ENCODE data around the gene C7orf33. TPM values are rescaled to one million over a fixed set of nuclear protein-coding genes. Genes with fewer than 3 reads are reported as not detected.

Gene C7orf33
- total RNA-seq, 1 donor from 2014 or later = not detected

GRCh38 chr7:148622887-148623585 is 32.5 kb downstream of the C7orf33 start:
- H3K9ac ChIP-seq (ENCODE audit: low read depth in 1 of 3, low read length in 3 of 3) = peak overlapping the region in 1 of 3 donors; percentile 40
- peaks cover 9 to 13% (median 11%) of the 10 kb centered on the region in 3 donors for H3K4me1 ChIP-seq (ENCODE audit: control insufficient read depth in 3 of 3, insufficient read depth in 3 of 3, low read length in 3 of 3)
- H3K4me3 ChIP-seq (ENCODE audit: low read length in 3 of 3) = no peak overlapping the region
- no peaks in the 10 kb centered on the region for H3K9me3 ChIP-seq (ENCODE audit: control insufficient read depth in 3 of 3, low read length in 3 of 3)
- no peaks in the 10 kb centered on the region for H3K27me3 ChIP-seq (ENCODE audit: control insufficient read depth in 3 of 3, insufficient read depth in 3 of 3, low read length in 3 of 3)
- no peaks in the 10 kb centered on the region for H3K36me3 ChIP-seq (ENCODE audit: control insufficient read depth in 3 of 3, insufficient read depth in 3 of 3, low read length in 3 of 3)
- H3K27ac ChIP-seq (ENCODE audit: low read depth, low read length) = no peak overlapping the region

DNA sequence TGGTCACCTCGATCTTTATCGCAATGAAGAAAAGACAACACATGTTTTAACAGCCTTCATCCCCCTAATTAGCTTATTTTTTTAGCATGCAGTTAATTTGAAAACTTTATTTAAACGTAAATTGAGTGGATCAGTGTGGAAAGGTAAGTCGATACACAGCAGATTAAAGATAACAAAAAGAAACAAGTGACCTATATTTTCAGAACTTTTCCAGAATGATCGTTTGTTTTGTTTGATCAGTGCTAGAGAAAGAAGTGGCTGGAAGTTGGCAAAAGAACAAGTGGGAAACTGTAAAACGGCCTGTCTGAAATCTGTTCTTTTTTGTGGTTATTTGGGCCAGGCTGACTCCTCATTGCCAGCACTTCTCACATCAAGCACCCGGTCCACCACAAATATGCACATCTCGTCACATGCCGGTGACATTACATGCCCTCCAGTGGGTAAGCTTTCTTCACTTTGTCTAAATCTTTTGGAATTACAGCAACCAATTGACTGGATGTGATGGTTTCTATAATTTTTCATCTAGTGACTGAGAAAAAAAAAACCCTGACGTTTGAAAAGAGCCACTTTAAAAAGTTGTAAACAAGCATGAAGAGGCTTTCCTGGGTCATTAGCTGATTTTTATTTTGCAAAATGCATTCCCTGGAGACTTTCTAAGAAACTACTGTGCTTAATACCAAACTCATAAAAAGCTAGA is 33.2 kb downstream of the C7orf33 start:
- Histone ChIP-seq H3K9ac (ENCODE audit: low read depth in 1 of 3, low read length in 3 of 3) (peak overlapping the region; percentile 43 to 73 (median 57)), H3K4me1 (ENCODE audit: control insufficient read depth in 3 of 3, insufficient read depth in 3 of 3, low read length in 3 of 3) (peaks cover 9 to 13% (median 11%) of the 10 kb centered on the region in 3 donors), H3K27me3 (ENCODE audit: control insufficient read depth in 3 of 3, insufficient read depth in 3 of 3, low read length in 3 of 3) (no peaks in the 10 kb centered on the region), H3K27ac (ENCODE audit: low read depth, low read length) (no peak overlapping the region), H3K9me3 (ENCODE audit: control insufficient read depth in 3 of 3, low read length in 3 of 3) (no peaks in the 10 kb centered on the region), H3K4me3 (ENCODE audit: low read length in 3 of 3) (peak overlapping the region in 2 of 3 donors; percentile 30 to 49), H3K36me3 (ENCODE audit: control insufficient read depth in 3 of 3, insufficient read depth in 3 of 3, low read length in 3 of 3) (no peaks in the 10 kb centered on the region)

DNA sequence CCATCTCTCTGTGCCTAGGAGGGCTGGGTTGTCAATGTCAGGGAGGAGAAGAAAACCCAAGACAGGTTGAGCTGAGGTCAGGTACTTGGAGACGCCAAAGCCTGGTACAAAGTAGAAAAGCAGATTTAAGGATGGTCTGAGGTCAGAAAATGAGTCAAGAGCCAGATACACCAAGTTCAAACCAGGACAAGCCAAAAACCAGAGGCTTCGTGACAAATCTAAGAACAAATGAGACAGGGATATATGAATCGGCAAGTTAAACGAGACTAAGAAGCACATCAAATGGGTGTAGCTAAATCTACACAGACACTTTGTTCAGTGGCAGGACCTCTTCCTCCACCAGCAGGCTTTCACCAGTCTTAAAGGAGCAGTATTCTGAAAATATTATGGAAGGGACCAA is 34.2 kb downstream of the C7orf33 start:
- peak overlapping the region; percentile 57 for H3K27ac ChIP-seq (ENCODE audit: low read depth, low read length)
- peaks cover 9 to 13% (median 11%) of the 10 kb centered on the region in 3 donors for H3K4me1 ChIP-seq (ENCODE audit: control insufficient read depth in 3 of 3, insufficient read depth in 3 of 3, low read length in 3 of 3)
- H3K9me3 ChIP-seq (ENCODE audit: control insufficient read depth in 3 of 3, low read length in 3 of 3) = no peaks in the 10 kb centered on the region
- no peaks in the 10 kb centered on the region for H3K36me3 ChIP-seq (ENCODE audit: control insufficient read depth in 3 of 3, insufficient read depth in 3 of 3, low read length in 3 of 3)
- peak overlapping the region; percentile 30 to 73 (median 39) for H3K9ac ChIP-seq (ENCODE audit: low read depth in 1 of 3, low read length in 3 of 3)
- no peaks in the 10 kb centered on the region for H3K27me3 ChIP-seq (ENCODE audit: control insufficient read depth in 3 of 3, insufficient read depth in 3 of 3, low read length in 3 of 3)
- H3K4me3 ChIP-seq (ENCODE audit: low read length in 3 of 3) = peak overlapping the region; percentile 49 to 72 (median 67)

DNA sequence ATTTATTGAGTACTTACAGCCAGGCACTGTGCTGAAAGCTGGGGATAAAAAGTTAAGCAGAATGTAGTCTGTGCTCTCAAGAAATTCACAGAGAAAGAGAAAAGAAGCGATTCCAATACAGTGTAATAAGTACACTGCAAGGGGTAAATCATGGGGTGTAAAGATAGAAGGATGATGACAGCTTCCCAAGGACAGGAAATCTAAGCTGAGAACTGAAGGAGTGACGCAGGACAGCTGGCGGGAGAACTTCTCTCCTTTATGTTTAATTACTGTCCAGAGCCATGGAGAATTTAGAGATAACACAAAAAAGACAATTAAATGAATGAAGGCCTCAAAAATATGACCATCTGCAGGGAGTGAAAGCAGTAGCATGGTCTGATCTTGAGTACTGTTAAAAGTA is 34.8 kb downstream of the C7orf33 start:
- peak overlapping the region in 2 of 3 donors; percentile 67 to 72 for H3K4me3 ChIP-seq (ENCODE audit: low read length in 3 of 3)
- H3K27ac ChIP-seq (ENCODE audit: low read depth, low read length) = peak overlapping the region; percentile 57
- H3K4me1 ChIP-seq (ENCODE audit: control insufficient read depth in 3 of 3, insufficient read depth in 3 of 3, low read length in 3 of 3) = peaks cover 9 to 13% (median 11%) of the 10 kb centered on the region in 3 donors
- H3K36me3 ChIP-seq (ENCODE audit: control insufficient read depth in 3 of 3, insufficient read depth in 3 of 3, low read length in 3 of 3) = no peaks in the 10 kb centered on the region
- H3K27me3 ChIP-seq (ENCODE audit: control insufficient read depth in 3 of 3, insufficient read depth in 3 of 3, low read length in 3 of 3) = no peaks in the 10 kb centered on the region
- no peaks in the 10 kb centered on the region for H3K9me3 ChIP-seq (ENCODE audit: control insufficient read depth in 3 of 3, low read length in 3 of 3)
- H3K9ac ChIP-seq (ENCODE audit: low read depth in 1 of 3, low read length in 3 of 3) = peak overlapping the region in 1 of 3 donors; percentile 73

DNA sequence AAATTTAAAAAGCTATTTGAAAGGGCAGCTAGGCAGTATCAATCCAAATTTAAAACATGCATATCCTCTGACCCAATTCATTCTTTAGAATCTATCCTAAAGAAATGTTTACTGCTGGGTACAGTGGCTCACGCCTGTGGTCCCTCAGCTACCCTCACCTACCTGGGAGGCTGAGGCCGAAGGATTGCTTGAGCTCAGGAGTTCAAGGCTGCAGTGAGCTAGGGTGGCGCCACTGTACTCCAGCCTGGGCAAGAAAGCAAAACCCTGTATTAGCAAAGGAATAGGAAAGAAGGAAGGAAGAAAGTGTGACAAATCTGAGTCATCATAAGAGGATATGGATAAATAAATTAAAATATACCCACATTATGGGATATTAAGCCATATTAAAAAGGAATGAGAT is 36.3 kb downstream of the C7orf33 start:
- Histone ChIP-seq H3K27me3 (ENCODE audit: control insufficient read depth in 3 of 3, insufficient read depth in 3 of 3, low read length in 3 of 3) (no peaks in the 10 kb centered on the region), H3K4me1 (ENCODE audit: control insufficient read depth in 3 of 3, insufficient read depth in 3 of 3, low read length in 3 of 3) (peaks cover 4 to 11% (median 8%) of the 10 kb centered on the region in 3 donors), H3K4me3 (ENCODE audit: low read length in 3 of 3) (no peak overlapping the region), H3K27ac (ENCODE audit: low read depth, low read length) (no peak overlapping the region), H3K36me3 (ENCODE audit: control insufficient read depth in 3 of 3, insufficient read depth in 3 of 3, low read length in 3 of 3) (no peaks in the 10 kb centered on the region), H3K9me3 (ENCODE audit: control insufficient read depth in 3 of 3, low read length in 3 of 3) (no peaks in the 10 kb centered on the region), H3K9ac (ENCODE audit: low read depth in 1 of 3, low read length in 3 of 3) (no peak overlapping the region)

GRCh38 chr7:148628011-148628410 is 37.4 kb downstream of the C7orf33 start:
- no peaks in the 10 kb centered on the region for H3K27me3 ChIP-seq (ENCODE audit: control insufficient read depth in 3 of 3, insufficient read depth in 3 of 3, low read length in 3 of 3)

DNA sequence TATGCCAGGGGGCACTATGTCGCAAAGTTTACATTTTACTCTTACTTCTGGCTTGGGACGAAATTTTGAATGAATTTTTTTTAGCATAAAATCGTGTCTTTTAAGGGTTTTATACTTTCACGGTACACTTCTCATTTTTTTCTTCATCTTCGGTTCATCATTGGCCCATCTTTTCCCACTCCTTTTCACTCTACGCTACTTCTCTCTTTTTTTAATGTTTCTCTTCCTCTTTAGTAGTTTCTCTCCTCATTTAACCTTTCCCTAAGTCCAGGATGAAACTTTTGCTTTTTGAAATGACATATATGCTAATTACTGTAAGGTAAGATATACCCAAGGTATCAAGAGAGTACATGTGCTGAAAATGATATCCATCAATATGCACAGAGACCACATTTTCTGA is 39.5 kb downstream of the C7orf33 start:
- no peak overlapping the region for H3K4me3 ChIP-seq (ENCODE audit: low read length in 3 of 3)
- peaks cover 0 to 2% (median 0%) of the 10 kb centered on the region in 3 donors for H3K4me1 ChIP-seq (ENCODE audit: control insufficient read depth in 3 of 3, insufficient read depth in 3 of 3, low read length in 3 of 3)
- no peaks in the 10 kb centered on the region for H3K36me3 ChIP-seq (ENCODE audit: control insufficient read depth in 3 of 3, insufficient read depth in 3 of 3, low read length in 3 of 3)
- H3K27ac ChIP-seq (ENCODE audit: low read depth, low read length) = no peak overlapping the region
- no peak overlapping the region for H3K9ac ChIP-seq (ENCODE audit: low read depth in 1 of 3, low read length in 3 of 3)
- no peaks in the 10 kb centered on the region for H3K27me3 ChIP-seq (ENCODE audit: control insufficient read depth in 3 of 3, insufficient read depth in 3 of 3, low read length in 3 of 3)
- no peaks in the 10 kb centered on the region for H3K9me3 ChIP-seq (ENCODE audit: control insufficient read depth in 3 of 3, low read length in 3 of 3)

More at GRCh38 chr7:148628011-148628410, 37.4 kb downstream of the C7orf33 start:
- Histone ChIP-seq H3K4me1 (ENCODE audit: control insufficient read depth in 3 of 3, insufficient read depth in 3 of 3, low read length in 3 of 3) (peaks cover 4 to 11% (median 8%) of the 10 kb centered on the region in 3 donors), H3K9me3 (ENCODE audit: control insufficient read depth in 3 of 3, low read length in 3 of 3) (no peaks in the 10 kb centered on the region), H3K4me3 (ENCODE audit: low read length in 3 of 3) (no peak overlapping the region), H3K36me3 (ENCODE audit: control insufficient read depth in 3 of 3, insufficient read depth in 3 of 3, low read length in 3 of 3) (no peaks in the 10 kb centered on the region), H3K27ac (ENCODE audit: low read depth, low read length) (no peak overlapping the region), H3K9ac (ENCODE audit: low read depth in 1 of 3, low read length in 3 of 3) (no peak overlapping the region)

GRCh38 chr7:148633761-148634160 is 43.2 kb downstream of the C7orf33 start:
- H3K4me1 ChIP-seq (ENCODE audit: control insufficient read depth in 3 of 3, insufficient read depth in 3 of 3, low read length in 3 of 3) = no peaks in the 10 kb centered on the region
- H3K27ac ChIP-seq (ENCODE audit: low read depth, low read length) = no peak overlapping the region
- H3K27me3 ChIP-seq (ENCODE audit: control insufficient read depth in 3 of 3, insufficient read depth in 3 of 3, low read length in 3 of 3) = no peaks in the 10 kb centered on the region
- H3K9ac ChIP-seq (ENCODE audit: low read depth in 1 of 3, low read length in 3 of 3) = no peak overlapping the region
- no peak overlapping the region for H3K4me3 ChIP-seq (ENCODE audit: low read length in 3 of 3)
- no peaks in the 10 kb centered on the region for H3K36me3 ChIP-seq (ENCODE audit: control insufficient read depth in 3 of 3, insufficient read depth in 3 of 3, low read length in 3 of 3)
- H3K9me3 ChIP-seq (ENCODE audit: control insufficient read depth in 3 of 3, low read length in 3 of 3) = no peaks in the 10 kb centered on the region

DNA sequence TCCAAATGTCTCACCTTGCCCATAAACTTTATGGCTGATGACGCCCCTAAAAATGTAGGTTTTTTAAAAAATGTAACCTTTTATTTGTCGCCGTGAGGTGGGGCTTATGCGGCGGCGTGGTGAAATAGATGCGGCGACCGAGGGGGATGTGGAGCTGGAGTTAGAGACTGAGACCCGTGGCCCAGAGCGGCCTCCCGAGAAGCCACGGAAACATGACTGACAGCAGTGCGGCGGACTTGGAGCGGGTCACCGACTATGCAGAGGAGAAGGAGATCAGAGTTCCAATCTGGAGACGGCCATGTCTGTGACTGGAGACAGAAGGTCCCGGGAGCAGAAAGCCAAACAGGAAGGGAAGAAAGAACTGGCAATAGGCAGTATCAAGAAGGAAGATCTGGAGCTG is 46.5 kb downstream of the C7orf33 start:
- Histone ChIP-seq H3K9ac (ENCODE audit: low read depth in 1 of 3, low read length in 3 of 3) (no peak overlapping the region), H3K9me3 (ENCODE audit: control insufficient read depth in 3 of 3, low read length in 3 of 3) (no peaks in the 10 kb centered on the region), H3K4me1 (ENCODE audit: control insufficient read depth in 3 of 3, insufficient read depth in 3 of 3, low read length in 3 of 3) (no peaks in the 10 kb centered on the region), H3K27me3 (ENCODE audit: control insufficient read depth in 3 of 3, insufficient read depth in 3 of 3, low read length in 3 of 3) (no peaks in the 10 kb centered on the region), H3K36me3 (ENCODE audit: control insufficient read depth in 3 of 3, insufficient read depth in 3 of 3, low read length in 3 of 3) (no peaks in the 10 kb centered on the region), H3K27ac (ENCODE audit: low read depth, low read length) (no peak overlapping the region), H3K4me3 (ENCODE audit: low read length in 3 of 3) (no peak overlapping the region)

- H3K4me3 ChIP-seq (ENCODE audit: low read length in 3 of 3) = no peak overlapping the region
- H3K27me3 ChIP-seq (ENCODE audit: control insufficient read depth in 3 of 3, insufficient read depth in 3 of 3, low read length in 3 of 3) = peaks cover 2 to 7% (median 3%) of the 10 kb centered on the region in 3 donors
- no peak overlapping the region for H3K27ac ChIP-seq (ENCODE audit: low read depth, low read length)
- no peak overlapping the region for H3K9ac ChIP-seq (ENCODE audit: low read depth in 1 of 3, low read length in 3 of 3)
- H3K4me1 ChIP-seq (ENCODE audit: control insufficient read depth in 3 of 3, insufficient read depth in 3 of 3, low read length in 3 of 3) = no peaks in the 10 kb centered on the region
- no peaks in the 10 kb centered on the region for H3K9me3 ChIP-seq (ENCODE audit: control insufficient read depth in 3 of 3, low read length in 3 of 3)
- H3K36me3 ChIP-seq (ENCODE audit: control insufficient read depth in 3 of 3, insufficient read depth in 3 of 3, low read length in 3 of 3) = no peaks in the 10 kb centered on the region
Measured at GRCh38 chr7:148645898-148646297, 55.3 kb downstream of the C7orf33 start.
